ENCODE results near the gene RNF208.

GRCh38 chr9:137243626-137244485 lies 21.8 kb upstream of the RNF208 start:
- TF ChIP-seq CTCF (IDR thresholded peaks at IDR 0.05; ENCODE audit: low read length) = no peak
- no peak for TF ChIP-seq EZH2 (IDR thresholded peaks at IDR 0.05; ENCODE audit: borderline replicate concordance, low read length)
